GM04503 (cell line): ENCODE data around the gene GFRA1.
"Not testable (repeated sequence)": the region's sequence is repeated elsewhere in the genome, so short reads cannot be mapped to it uniquely, and the experiment has no call there.

Experiments
- DNase-seq: peaks from one replicate; pipeline ENCODE4 v3.0.0-alpha.2; 2012; ENCODE audit warnings: low read depth

Gene GFRA1

DNA sequence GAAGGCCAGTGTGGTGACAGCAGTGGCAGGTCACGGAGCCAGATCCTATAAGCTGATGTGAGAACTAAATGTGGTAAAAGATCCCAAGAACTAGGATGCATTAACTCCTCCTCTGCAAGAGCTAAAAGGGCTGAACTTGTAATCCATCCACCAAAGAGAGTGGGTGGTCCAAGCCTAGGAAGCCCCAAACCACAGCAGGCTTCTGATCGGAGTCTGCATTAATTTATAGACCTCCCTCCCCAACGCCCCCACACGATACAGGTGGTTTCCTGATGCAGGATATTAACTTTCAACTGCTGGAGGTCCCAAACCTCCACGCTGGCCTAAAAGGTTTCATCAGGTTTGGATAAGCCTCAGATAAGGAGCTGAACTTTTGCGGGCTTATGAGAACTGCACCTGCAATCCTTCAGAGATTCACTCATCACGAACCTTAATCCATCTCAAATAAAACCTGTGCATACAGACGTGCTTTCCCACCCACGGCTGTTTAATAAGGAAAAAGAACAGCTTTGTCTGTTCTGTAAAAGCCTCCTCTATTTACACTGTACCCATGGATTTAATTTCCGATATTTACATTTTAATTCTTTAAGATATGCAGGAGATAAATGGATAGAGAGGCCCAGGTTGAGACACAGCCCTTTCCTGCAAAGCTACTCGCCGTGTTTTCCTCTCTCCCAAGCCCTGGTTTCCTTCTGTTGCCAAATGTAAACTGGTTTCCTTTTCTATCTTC, 74.9 kb downstream of the GFRA1 start:
- DNase-seq = no peak

DNA sequence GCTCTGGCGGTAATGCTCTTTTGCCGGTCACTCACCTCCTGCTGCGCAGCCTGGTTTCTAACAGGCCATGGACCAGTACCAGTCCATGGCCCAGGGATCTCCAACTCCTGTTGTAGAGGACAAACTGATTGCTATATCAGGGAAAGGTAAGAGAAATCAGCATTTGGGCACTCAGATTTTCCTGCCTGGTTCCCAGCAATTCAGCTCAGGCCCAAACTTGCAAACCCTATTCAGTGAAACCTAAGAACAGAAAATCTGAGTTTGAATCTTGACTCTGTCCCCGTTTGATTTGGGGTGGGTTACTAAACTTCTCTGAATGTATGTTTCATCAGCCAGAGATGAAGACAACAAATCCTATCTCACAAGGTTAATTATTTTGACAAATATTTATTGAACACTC, 77.4 kb downstream of the GFRA1 start:
- no peak for DNase-seq

DNA sequence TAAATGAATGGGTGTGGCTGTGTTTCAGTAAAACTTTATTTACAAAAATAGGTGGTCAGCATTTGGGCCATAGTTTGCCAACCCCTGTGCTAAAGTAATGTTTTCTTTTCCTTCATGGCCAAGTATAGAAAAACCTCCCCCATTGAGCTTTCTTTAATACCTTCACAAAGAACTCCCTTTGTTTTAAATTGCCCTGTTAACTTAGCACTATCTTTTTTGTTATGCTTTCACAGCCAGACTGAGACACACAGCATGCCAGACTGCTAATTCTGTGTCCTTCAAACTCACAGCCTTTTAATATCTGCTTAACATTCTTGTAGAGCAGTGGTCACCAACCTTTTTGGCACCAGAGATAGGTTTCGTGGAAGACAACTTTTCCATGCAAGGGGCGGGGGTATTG, 78.0 kb downstream of the GFRA1 start:
- DNase-seq = no peak

DNA sequence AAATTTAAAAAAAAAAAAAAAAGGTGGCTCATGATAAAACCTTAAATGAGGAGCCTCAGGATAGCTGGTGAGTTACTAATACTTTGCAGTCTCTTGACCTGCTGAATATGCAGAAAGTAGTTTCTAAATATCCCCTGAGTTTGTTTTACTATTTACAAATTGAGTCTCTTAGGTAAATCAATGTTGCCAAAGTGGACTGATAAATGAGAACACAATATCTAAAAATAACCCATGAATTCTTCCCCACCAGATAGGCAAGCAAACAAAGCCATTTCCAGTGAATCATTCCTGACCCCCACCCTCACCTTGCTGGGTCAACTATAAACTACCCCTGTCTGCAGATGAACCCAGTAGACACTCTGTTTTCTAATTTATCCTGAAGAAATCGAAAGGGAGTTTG, 78.9 kb downstream of the GFRA1 start:
- no peak for DNase-seq

DNA sequence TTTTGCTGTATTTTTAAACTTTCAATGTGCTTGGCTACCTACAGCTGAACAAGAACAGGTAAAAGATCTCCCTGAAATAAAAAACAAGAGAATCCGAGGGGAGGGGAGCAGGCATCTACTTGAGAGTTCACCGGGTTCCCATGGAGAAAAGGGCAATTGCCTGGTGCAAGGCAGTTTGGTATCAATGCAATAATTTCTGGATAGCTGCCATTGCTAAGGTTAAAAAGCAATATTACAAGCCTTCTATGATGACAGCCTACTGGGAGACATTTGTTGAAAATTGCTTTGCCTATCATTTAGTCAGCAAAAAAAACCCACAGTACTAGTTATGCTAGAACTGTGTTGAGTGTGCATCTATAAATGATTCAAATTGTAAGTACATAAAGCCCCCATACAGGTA, 82.1 kb downstream of the GFRA1 start:
- DNase-seq = no peak

DNA sequence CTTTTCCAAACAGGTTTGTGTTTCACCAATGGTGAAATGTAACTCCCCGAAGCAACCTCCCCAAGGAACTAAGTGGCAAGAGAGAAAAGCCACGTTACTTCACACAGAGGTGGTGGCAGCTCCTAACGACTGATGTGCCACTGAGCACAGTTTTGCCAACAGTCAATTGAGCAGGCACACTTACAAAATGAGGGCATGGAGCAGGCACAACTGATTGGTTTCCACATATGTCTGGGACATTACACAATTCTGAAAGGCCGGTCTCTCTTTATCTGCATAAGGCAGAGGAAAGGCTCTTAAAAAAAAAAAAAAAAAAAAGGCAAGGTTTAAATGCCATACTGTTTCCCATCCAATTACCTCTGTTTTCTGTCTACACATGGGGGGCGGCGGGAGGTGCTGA, 86.7 kb downstream of the GFRA1 start:
- no peak for DNase-seq

DNA sequence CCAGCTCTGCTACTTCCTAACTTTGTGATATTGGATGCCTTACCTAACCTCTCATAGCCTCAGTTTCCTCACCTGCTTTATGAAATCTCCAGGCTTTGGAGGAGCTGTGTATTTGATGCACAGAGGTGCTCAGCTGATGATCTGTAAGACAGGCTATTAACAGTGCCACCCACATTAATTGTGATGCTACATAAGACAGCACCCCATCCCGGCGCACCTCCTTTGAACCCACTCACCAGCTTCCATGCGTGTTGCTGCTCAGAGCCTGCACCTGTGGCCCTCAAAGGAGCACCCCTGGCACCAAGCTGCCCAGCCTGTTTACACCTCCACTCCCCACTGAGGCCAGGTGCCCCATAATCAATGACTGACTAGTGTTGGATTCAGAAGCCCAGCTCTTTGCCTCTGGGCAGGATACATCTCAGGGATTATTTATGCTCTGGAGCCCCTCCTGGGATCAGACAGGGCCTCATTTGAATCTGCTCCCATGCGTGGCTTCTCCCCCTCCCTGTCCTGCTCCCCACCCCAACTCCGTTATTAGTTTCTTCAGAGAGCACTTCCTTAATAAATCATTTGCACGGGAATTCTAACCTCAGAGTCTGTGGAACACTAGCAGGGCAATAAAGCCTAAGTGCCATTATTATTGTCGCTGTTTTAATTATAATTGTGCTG, 87.7 kb downstream of the GFRA1 start:
- DNase-seq = no peak

DNA sequence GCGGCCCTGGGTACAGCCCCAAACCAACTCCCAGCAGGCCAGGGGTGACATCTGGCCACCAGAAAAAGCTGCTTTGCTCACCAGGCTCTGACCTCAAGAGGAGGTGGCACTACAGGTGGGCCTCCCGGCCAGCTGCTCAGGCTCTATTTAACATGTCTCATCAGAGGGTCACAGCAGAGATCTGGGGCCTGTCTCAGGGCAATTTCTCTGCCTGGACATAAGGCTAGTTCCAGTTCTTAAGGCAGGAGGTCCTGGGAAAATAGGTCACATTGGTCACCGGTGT, 88.6 kb downstream of the GFRA1 start:
- no peak for DNase-seq

DNA sequence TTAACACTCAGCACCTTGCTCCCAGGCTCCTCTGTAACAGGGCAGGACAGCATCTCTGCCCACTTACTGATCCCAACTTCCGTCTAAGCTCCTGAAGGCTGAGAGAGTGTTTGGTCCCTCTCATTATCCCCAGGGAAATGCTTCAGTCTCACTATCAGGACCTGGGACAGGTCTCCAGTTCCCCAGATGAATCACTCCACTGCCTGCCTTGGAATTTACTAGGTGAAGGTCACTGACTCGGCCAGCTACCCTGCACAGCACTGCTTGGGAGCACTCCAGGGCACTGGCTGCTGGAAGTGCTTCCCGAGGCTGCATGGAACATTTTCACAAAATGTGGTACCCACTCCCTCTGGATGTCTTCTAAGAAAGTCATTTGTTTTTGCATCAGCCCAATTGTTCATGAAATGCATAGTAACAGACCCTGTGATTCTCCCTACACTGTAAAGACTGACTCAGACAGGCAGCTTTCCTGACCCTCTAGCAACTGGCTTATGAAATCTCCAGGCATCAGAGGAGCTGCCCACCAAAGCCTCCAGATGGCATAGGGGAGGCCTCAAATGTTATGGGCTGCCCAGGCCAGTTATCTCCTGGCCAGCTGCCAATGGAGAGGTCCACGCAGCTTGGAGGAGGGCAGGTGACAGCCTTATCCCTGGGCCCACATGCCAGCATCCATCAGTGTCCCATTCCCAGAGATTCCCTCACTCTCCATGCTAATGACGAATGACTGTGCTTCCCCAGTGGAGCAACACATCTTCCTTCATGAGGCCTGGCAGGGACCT, 89.1 kb downstream of the GFRA1 start:
- DNase-seq = no peak

DNA sequence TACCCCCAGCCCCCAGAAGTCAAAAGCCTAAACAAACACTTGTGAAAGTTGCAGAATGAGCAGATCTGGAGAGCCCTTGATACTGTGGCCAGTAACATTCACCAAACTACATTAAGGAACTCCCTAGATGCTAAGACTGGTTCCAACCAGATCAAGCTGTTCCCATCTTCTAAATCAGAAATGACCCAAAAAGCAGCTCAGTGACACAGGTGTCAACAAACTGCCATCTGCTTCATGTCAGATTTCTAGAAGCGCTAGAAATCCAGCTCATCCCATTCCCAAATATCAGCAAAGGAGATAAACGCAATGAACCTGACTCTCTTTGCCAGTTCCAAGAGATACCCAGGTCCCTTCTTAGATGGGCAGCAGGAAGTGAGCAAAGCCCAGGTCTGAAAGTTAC, 90.6 kb downstream of the GFRA1 start:
- no peak for DNase-seq

DNA sequence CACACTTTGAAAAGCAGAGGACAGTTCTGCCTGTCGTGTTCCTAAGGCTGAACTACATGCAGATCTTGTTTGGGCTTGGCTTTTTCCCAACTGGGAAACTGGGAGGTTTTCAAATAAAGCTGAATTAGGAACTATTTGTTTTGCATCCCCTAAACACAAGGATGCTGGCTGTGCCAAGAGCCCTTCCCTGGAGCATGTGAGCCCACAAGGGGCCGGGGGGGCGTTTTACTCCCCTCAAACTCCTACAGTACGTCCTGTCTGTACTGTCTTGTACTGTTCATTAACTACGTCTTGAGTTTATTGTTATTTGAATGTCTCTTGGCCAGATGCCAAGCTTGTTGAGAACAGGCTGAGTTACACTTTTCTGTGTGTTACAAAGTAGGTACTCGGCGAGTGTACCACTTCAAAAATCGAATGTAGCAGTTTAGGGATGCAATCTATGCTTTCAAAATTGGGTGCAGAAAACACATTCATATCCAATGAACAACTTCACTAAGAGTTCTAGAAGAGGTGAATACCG, 94.9 kb downstream of the GFRA1 start:
- no peak for DNase-seq

DNA sequence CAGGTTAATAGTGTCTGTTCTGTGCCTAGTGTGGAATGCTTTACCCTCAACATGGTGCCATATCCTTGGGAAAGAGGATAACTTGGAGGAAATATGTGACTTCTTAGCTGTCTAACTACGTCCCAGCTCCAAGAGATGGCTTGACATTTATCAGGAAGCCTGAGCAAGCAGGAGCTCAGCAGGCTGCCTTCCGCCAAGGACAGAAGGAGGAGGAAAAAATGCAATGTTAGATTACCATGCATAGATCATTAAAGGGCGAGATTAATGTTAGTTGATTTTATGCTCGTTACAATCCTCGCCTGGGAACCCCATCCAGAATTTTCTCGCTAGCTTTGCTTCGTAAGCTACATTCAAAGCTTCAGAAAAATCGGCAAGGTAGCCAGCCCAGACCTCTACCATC, 97.8 kb downstream of the GFRA1 start:
- DNase-seq = no peak

DNA sequence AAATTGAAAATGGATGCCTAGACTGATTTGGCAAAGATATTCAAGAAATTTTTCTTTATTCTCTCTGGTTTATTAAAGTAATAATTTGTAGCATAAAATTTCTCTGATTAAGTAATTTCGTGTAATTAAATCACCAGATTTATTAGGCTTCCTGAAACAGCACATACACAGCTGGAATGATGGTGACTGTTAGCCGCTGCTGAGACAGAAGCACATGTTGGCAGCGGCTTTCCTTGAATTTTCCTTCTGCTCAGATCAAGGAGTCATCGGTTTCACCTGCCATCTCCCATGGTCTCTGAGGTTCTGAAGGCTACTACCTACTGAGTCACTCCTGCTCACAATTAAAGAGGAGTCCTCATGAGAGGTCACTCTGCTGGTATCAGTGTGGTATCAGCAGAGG, 101.5 kb downstream of the GFRA1 start:
- no peak for DNase-seq

DNA sequence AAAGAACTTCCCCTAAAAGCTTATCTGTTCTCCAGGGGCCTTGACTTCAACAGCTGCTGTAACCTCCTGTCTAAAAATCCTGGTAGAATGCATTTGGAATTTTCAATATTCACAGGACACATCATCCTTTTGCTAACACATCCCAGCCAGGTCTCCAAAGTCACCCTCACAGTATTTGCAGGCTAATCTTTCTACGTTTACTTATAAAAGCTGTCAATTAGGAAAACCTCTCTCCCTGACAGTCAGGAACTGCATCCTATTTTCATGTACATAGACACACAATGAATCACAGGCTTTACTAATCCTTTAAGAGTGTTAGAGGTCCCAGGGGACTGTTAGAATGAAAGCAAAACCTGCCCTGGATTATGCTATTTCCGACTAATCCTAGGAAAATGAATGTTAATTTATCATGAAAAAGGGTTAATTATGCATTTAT, 102.2 kb downstream of the GFRA1 start:
- peak; percentile 52 for DNase-seq

DNA sequence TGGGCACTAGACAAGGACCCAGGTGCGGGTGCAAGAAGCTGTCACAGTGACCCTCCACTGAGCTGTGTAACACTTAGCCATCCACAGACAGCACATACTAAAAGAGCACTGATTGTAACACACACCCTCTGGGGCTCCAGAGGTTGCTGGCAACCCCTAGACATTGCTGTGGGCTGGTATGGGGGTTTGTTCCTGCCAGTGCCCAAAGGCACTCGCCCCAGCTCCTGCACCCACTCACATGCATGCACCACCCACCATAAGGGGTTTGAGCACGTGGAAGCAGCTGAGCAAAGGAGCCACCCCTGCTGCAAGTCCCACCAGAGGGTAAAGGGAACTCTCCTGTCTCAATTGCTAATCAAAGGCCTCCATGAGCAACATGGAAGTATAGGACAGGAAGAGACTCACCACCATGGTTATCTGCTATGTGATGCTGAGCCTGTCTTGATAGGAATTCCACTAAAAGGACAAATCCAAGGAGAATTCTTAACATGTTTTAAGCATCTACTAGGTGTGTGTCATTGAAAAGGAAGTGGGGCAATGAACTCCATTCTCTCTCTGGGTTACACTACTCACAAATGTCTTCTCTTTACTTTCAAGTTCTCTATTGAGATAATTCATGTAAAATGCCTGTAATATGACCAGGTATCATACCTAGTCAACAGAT, 103.1 kb downstream of the GFRA1 start:
- no peak for DNase-seq

DNA sequence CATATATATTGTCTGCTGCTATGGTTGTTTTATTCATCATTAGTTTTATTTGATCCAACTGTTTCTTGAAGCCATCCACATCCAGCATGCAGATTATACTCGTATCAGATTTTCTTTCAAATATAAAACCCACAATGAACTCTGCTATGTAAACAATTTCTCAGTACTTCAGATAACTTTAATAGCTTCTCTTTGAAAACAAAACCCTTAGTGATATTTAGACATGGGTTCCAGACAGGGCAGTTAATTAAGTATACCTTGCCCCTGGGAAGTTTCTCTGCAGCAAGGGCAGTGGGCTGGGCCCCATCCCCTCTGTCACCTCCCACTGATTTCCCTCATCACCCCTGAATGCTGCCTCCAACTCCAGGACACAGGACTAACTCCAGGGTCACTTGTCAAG, 104.3 kb downstream of the GFRA1 start:
- no peak for DNase-seq

DNA sequence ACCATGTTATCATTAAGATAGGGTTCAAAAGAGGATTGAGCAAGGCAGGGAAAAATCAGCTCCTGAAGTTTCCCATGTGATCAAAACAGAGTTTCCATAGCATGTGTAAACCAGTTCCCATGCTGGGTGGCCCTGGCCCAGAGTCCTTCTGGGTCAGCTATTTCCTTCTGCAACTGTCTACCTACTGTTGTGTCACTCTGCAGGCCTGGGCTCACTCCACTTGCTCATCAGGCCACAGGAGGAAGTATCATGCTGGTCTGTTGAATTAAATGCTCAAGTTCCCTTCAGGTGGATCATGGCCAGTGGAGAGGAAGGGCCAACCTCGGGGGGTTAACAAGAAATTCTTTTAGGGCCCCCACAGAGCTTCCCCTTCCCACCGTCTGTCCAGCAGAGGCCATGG, 104.7 kb downstream of the GFRA1 start:
- no peak for DNase-seq

DNA sequence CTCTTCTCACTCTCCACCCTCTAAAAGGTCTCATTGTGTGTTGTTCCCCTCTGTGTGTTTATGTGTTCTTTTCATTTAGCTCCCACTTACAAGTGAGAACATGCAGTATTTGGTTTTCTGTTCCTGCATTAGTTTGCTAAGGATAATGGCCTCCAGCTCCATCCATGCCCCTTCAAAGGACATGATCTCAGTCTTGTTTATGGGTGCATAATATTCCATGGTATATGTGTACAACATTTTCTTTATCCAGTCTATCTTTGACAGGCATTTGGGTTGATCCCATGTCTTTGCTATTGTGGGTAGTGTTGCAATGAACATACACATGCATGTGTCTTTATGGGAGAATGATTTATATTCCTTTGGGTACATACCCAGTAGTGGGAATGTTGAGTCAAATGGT, 107.1 kb downstream of the GFRA1 start:
- DNase-seq = not testable (repeated sequence)

DNA sequence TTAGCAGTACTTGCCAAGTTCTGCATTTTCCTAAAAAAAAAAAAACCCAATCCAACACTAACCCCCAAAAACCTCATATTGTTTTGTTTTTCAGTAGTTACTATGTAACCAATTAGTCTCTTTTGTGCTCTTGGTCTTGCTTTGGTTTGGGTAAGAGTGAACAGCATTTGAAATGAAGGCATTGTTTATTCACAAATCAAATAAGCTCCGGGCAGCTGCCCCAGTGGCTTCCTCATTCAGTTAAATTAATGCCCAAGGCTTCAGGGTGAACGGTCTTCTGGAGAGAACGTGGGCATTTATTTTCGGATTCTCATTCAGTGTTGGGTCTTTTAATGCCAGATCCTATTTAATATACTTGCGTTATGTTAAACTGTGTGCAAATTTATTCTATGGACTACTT, 108.7 kb downstream of the GFRA1 start:
- DNase-seq = no peak

DNA sequence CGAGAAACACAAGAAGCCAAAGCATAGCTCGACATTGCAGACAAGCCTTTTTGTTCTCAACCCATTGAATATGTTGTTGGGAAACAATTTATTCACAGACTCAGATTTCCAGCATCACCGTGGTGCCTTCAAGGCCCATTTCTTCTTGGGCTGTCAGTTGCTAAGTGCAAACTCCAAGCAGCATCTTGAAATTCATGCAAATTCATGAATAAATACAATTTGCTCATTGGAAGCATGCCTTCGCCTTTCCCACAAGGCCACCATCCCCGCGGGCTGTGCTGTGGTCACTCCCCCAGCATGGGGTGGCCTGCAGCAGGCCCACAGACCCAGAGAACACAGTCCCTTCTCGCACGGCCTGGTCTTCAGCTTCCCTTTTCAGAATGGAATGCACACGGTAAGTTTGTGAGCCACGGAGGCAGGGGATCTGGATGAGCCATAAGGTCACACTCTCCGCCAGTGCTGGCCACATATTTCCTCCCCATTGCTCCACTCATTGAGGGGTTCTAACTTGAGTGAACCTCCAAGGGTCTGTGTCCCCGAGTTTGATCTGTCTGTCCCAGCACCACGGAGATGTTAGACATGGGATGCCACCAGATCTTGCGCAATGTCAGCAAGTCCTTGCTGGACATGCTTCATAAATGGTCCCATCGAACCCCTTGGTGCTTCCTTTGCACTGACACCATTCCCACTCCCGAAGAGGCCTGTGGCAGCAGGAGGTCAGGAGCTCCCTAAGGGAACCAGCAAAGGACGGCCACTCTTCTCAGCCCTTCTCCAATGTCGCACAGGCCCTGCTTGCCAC, 109.5 kb downstream of the GFRA1 start:
- no peak for DNase-seq

DNA sequence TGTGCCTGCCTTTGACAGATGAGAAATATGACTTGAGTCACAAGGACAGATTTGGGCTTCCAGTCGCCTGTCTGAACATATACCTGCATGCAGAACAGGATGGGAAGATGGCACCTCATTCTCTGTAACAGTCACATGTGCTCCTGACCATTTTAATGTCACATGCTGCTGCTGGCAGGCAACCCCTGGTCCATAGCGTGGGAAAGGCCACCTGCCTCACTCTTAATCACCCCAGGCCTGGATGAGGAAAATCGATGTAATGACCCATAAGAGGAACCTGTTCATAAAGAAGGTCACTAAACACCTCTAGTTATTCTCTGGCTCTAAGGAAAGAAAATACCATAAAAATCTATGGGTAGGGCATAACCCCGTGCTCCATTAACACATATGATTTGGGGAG, 110.2 kb downstream of the GFRA1 start:
- DNase-seq = no peak

DNA sequence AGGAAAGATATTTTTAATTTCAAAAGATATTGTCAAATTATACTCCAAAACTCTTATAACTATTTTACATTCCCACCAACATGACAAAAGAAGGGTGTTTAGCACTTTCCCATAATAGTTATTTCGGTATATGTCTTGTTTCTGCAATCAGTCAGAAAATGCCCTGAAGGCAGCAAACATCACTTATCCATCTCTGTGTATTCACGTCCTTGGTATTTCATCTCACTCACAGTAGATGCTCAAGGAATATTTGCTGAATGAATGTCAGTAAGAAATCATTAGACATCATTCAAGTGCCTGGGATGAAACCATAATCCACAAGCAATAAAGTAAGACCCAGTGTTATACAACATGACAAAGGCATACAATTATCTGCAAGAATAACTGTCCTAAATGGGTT, 112.7 kb downstream of the GFRA1 start:
- no peak for DNase-seq
